ENCODE results near the gene ZFAND4. TPM values are rescaled to one million over a fixed set of nuclear protein-coding genes. Genes with fewer than 3 reads are reported as not detected.

The ZFAND4 gene
- total and polyA plus RNA-seq, 9 of the 15 experiments (the other 6 are each of a cell fraction or from before 2014, with no cell fraction given) = 0.42 to 3.0 (median 1.5) TPM

- BruUV-seq (replicated peaks) = no TSS peak
- no peak for FAIRE-seq
- H2AFZ ChIP-seq (ENCODE audit: low read depth, low read length) = no peak overlapping the region
- no peaks in the 10 kb centered on the region for H4K20me1 ChIP-seq (replicated peaks; ENCODE audit: control insufficient read depth, insufficient read depth, low read length)
- in situ Hi-C loops (cut with MboI) (no loop called here), intact Hi-C loops (cut with micrococcal nuclease) (no loop called here)
- H3K4me3 ChIP-seq = no peak overlapping the region
- POLR2A ChIA-PET = interaction anchor here (1.3 kb wide), 1 partner anchor 14 kb away, joined by 4 read pairs; no protein-coding TSS in a partner anchor
- CTCF ChIA-PET (ENCODE audit: low intra/inter-chr PET ratio) = no interaction called here
- no peaks in the 10 kb centered on the region for H3K36me3 ChIP-seq (ENCODE audit: control insufficient read depth, insufficient read depth, low read length)
- no peak for ATAC-seq
- H3K4me1 ChIP-seq (replicated peaks in 1 of 2; ENCODE audit: control insufficient read depth in 2 of 2, insufficient read depth in 2 of 2, low read length in 2 of 2) = peaks cover 6 to 35% of the 10 kb centered on the region in 2 experiments
- no peak overlapping the region for H3K27ac ChIP-seq (ENCODE audit: extremely low read depth, low read depth, low read length)
- H3K9me3 ChIP-seq (replicated peaks; ENCODE audit: control insufficient read depth, insufficient read depth, low read depth, low read length) = no peaks in the 10 kb centered on the region
- H3K9me1 ChIP-seq (ENCODE audit: control insufficient read depth, insufficient read depth, low read length) = no peaks in the 10 kb centered on the region
- WGBS (ENCODE audit: insufficient coverage, low coverage, missing lambda C conversion rate) = 55% methylated on average over 2 of the region's 2 CpGs
- no peak overlapping the region for H3K4me2 ChIP-seq (ENCODE audit: insufficient read depth, low read length)
- no peak for TF ChIP-seq TGIF2 (CRISPR knock-in tag; IDR thresholded peaks at IDR 0.05)
- peak; percentile 75 for TF ChIP-seq ZNF316 (IDR thresholded peaks at IDR 0.05)
- TF ChIP-seq MAFG (tag; conservative IDR thresholded peaks at IDR 0.05) = 0 out of 2 replicates have a peak, but pooled peaks have one; percentile 6
- TF ChIP-seq C11orf30 (IDR thresholded peaks at IDR 0.05; ENCODE audit: low read depth) = peak; percentile 50
- no peak for DNase-seq (ENCODE audit: extremely low read depth in 1 of 4, low spot score in 3 of 4)
- H3K79me2 ChIP-seq (ENCODE audit: control insufficient read depth, insufficient read depth, low read length) = peaks cover 62% of the 10 kb centered on the region
- H3K27me3 ChIP-seq (ENCODE audit: control insufficient read depth in 2 of 2, insufficient read depth in 2 of 2, low read length in 2 of 2) = no peaks in the 10 kb centered on the region
- no peak overlapping the region for H3K9ac ChIP-seq (ENCODE audit: insufficient read depth in 1 of 2, low read depth in 2 of 2, low read length in 2 of 2)
Measured at GRCh38 chr10:45578384-45578971, 94.1 kb downstream of the ZFAND4 start.

- WGBS (ENCODE audit: insufficient coverage, low coverage, missing lambda C conversion rate) = 36% methylated on average over 3 of the region's 3 CpGs
- ChIA-PET CTCF (ENCODE audit: low intra/inter-chr PET ratio) (no interaction called here), POLR2A (no interaction called here)
- peaks cover 5 to 21% of the 10 kb centered on the region in 2 experiments; a peak in 4 of 5 replicates for H3K4me1 ChIP-seq (replicated peaks in 1 of 2; ENCODE audit: control insufficient read depth in 2 of 2, insufficient read depth in 2 of 2, low read length in 2 of 2)
- H3K27ac ChIP-seq (ENCODE audit: extremely low read depth, low read depth, low read length) = peak overlapping the region; percentile 51; the same call in 2 of the 3 replicates
- in situ Hi-C loops (cut with MboI) = no loop called here
- no peak overlapping the region for H3K9ac ChIP-seq (ENCODE audit: insufficient read depth in 1 of 2, low read depth in 2 of 2, low read length in 2 of 2)
- ATAC-seq (no peak), FAIRE-seq (no peak), DNase-seq (ENCODE audit: extremely low read depth in 1 of 4, low spot score in 3 of 4) (peak in 1 of 4 experiments; percentile 26)
- no peaks in the 10 kb centered on the region for H3K9me3 ChIP-seq (replicated peaks; ENCODE audit: control insufficient read depth, insufficient read depth, low read depth, low read length)
- H3K79me2 ChIP-seq (ENCODE audit: control insufficient read depth, insufficient read depth, low read length) = peaks cover 40% of the 10 kb centered on the region
- no peak overlapping the region for H3K4me3 ChIP-seq
- peak overlapping the region; percentile 10; the same call in 1 of the 2 replicates for H3K4me2 ChIP-seq (ENCODE audit: insufficient read depth, low read length)
- intact Hi-C loops (cut with micrococcal nuclease) = no loop called here
- BruUV-seq (replicated peaks) = no TSS peak
- no peaks in the 10 kb centered on the region for H3K36me3 ChIP-seq (ENCODE audit: control insufficient read depth, insufficient read depth, low read length)
- no peaks in the 10 kb centered on the region for H3K9me1 ChIP-seq (ENCODE audit: control insufficient read depth, insufficient read depth, low read length)
- 0 out of 2 replicates have a peak overlapping the region, but pooled peaks have one; percentile 18 for H2AFZ ChIP-seq (ENCODE audit: low read depth, low read length)
- no peaks in the 10 kb centered on the region for H3K27me3 ChIP-seq (ENCODE audit: control insufficient read depth in 2 of 2, insufficient read depth in 2 of 2, low read length in 2 of 2)
- H4K20me1 ChIP-seq (replicated peaks; ENCODE audit: control insufficient read depth, insufficient read depth, low read length) = no peaks in the 10 kb centered on the region
- TF ChIP-seq GATA2 (CRISPR knock-in tag; IDR thresholded peaks at IDR 0.05) (no peak), NFYB (IDR thresholded peaks at IDR 0.05; ENCODE audit: extremely low read depth, insufficient read length) (no peak), ZNF212 (CRISPR knock-in tag; IDR thresholded peaks at IDR 0.05) (no peak), CAMTA2 (CRISPR knock-in tag; conservative IDR thresholded peaks at IDR 0.05) (no peak), JUND (IDR thresholded peaks at IDR 0.05; ENCODE audit: borderline replicate concordance, low read depth, low read length) (no peak), JUND (tag; IDR thresholded peaks at IDR 0.05; ENCODE audit: borderline replicate concordance, low read depth, low read length) (no peak), KDM2B (CRISPR knock-in tag; IDR thresholded peaks at IDR 0.05) (0 out of 2 replicates have a peak, but pooled peaks have one; percentile 15), KLF13 (tag; IDR thresholded peaks at IDR 0.05; ENCODE audit: borderline replicate concordance, low read depth) (no peak)
Measured at GRCh38 chr10:45575966-45576597, 96.5 kb downstream of the ZFAND4 start.
